Eye (tissue), 1 donor: ENCODE results near the gene SPEN.
"Not testable (repeated sequence)": the region's sequence is repeated elsewhere in the genome, so short reads cannot be mapped to it uniquely, and the experiment has no call there.

Experiments
- DNase-seq: peaks from one replicate; pipeline ENCODE4 v3.0.0-alpha.2; 2015

SPEN gene

GRCh38 chr1:15963363-15963967 lies 116.0 kb downstream of the SPEN start:
- DNase-seq = no peak

- no peak for DNase-seq
Observed at GRCh38 chr1:15963968-15964648, 116.6 kb downstream of the SPEN start.

DNA sequence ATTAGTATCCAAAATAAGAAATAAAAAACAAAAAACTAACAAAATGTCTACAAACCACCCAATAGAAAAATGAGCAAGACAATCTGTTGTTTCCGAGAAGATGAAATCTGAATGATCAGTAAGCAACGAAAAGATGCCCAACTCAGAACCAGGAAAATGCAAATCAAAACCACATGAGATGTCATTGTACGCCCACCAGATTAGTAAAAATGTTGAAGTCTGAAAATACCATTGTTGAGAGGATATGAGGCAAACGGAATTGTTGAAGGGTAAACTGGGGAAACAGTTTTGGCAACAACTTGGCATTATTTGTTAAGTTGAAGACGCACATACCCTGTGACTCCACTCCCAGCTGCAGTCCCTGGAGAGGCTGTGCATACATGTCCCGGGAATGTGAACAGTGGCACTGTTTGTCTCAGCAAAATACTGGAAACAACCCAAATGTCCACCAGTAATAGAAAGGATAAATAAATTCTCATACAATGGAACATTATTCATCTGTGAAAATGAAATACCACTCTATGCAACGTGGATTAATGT lies 117.8 kb downstream of the SPEN start:
- no peak for DNase-seq

DNA sequence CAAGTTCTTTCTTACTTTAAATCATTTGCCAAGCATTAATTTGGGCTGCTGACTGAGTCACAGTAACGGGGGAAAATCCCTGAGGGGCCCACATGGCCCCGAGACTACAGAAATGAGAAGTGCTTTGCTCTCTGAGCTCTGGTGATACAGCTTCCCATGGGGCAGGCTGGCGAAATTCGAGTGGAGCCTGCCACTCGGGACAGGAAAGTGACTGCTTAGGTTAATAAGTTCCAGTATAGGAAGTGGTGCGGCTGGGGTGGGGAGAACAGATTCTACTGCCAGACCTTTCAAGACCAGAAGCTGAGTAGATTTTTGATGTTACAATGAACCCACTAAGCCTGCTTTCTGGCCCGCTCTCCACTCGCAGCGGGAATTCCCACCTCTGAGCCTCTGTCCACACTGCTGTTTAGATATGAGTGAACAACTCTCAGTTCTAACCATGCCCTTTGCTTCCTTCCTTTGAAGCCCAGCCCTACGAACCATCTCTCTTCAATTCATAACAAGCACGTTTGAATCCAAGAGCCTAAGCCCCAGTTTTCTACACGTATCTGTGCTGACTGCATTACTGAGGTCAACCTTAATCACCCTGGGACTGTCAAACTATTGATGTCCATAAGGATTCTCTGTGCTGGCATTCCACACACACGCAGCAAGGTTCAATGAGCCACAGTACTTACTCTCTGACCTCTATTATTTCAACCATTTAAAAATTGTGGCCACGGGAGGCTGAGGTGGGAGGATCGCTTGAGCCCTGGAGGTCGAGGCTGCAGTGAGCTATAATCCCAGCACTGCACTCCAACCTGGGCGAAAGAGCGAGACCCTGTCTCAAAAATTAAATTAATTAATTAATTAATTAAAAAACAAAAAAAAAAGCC lies 118.8 kb downstream of the SPEN start:
- no peak for DNase-seq

GRCh38 chr1:15966956-15967344 lies 119.4 kb downstream of the SPEN start:
- DNase-seq = no peak

DNA sequence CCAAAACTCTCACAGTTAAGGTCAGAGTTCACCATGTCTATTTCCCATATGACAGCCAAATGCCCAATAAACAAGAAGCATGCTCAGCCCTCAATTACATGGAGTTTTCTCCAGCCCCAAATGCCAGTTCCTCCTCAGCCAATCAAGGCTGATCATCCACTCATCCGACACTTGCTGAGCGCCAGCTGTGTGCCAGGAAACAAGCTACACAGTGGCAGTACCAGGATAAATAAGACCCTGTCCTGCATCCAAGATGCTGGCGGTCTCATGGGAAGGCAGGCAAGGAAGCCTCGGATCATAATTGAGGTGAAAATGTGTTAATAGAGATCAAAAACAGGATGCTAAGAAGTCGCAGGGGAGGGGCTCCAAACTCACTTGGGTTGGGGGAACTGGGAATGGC lies 120.7 kb downstream of the SPEN start:
- no peak for DNase-seq

- no peak for DNase-seq
Observed at GRCh38 chr1:15969321-15969880, 121.9 kb downstream of the SPEN start.

GRCh38 chr1:15970911-15971310 lies 123.4 kb downstream of the SPEN start:
- no peak for DNase-seq

GRCh38 chr1:15972409-15972808 lies 124.9 kb downstream of the SPEN start:
- DNase-seq = no peak

- DNase-seq = no peak
Observed at GRCh38 chr1:15973772-15974171, 126.3 kb downstream of the SPEN start.

GRCh38 chr1:15974855-15975254 lies 127.3 kb downstream of the SPEN start:
- DNase-seq = no peak

- peak; percentile 79 for DNase-seq
Observed at GRCh38 chr1:15975358-15975804, 127.9 kb downstream of the SPEN start.

GRCh38 chr1:15975805-15976680 lies 128.5 kb downstream of the SPEN start, which contains the start of gene ZBTB17:
ZBTB17 (minus strand) TSS chr1:15976101; CDS start chr1:15948495, 27,606 bp downstream.
- peak; percentile 98 for DNase-seq

GRCh38 chr1:15977947-15978346 lies 130.4 kb downstream of the SPEN start:
- not testable (repeated sequence) for DNase-seq

DNA sequence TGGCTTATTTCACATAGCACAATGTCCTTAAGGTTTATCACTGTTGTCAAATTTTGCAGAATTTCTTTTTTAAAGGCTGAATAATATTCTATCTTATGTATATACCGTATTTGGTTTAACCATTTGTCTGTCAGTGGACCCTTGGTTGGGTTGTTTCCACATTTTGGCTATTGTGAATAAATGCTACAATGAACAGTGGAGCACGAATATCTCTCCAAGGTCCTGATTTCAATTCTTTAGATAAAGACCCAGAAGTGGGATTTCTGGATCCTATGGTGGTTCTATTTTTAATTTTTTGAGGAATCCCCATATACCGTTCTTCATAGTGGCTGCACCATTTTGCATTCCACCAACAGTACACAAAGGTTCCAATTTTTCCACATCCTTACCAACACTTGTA lies 134.2 kb downstream of the SPEN start:
- no peak for DNase-seq

DNA sequence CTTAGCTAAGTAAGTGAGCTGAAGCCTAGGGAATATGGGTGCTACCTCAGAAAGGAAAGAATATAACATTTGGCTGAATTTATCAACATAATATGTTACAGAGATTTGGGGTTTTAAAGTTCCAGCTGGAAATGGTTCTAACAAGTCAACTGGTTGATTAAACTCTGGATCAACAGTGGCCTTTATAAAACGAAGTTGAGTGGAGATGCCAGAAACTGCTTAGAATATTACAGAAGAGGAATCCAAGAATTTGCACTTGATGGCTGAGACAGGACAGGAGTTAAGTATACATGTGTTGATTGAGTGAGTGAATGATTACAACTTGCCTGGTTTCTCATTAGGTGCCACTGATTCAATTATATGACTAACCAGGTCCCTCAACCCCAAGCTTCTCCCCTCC lies 135.8 kb downstream of the SPEN start:
- DNase-seq = no peak

- no peak for DNase-seq
Observed at GRCh38 chr1:15985611-15986297, 138.2 kb downstream of the SPEN start.

DNA sequence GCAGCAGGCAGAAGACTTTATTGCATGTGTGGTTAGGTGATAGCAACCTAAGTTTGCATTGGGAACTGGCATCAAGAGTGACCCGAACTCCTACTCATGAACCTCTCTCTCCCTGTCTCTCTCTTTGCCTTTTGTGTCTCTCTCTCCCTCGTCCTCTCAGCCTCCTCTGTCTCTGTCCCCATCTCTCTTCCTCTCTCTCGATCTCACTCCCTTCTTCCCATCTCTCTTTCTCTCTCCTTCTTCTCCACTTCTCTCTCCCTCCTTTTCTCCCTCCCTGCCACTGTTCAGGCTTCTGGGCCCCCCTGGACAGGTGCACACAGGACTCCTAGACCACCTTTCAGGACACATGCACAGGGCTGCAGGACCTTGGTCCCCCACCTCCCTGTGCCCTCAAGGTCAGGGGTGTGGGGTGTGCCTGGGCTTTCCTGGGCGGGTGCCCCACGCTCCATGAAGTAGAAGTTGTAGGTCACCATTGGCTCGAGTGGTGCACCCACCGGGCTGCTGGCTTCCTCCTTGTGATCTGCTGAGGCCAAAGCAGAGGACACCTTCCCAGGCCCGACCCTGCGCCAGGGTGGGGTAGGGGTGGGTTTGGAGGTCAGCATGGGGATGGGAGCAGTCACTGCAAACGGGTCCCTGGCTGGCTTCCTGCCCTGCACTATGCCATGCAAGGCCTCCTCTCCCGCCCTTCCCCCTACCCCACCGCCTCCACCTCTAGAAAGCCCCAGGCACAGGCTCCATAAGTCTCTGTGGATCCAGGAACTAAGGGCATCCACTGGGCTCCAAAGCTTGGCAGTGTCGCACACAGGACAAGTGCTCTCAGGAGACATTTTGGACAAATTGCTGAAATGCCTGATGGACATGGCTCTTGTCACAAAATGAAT lies 141.6 kb downstream of the SPEN start:
- no peak for DNase-seq

GRCh38 chr1:15989776-15990175 lies 142.3 kb downstream of the SPEN start:
- no peak for DNase-seq
